GM23338 (cell line): ENCODE results near the gene SLC22A4. TPM values are rescaled to one million over a fixed set of nuclear protein-coding genes. Genes with fewer than 3 reads are reported as not detected.

Experiments used
- ATAC-seq: fragments of 200-7000 bp; cut with Tn5 transposase; 3 replicates; pipeline ENCODE4 v1.9.1; 2020
- DNase-seq: peaks from one replicate; pipeline ENCODE4 v3.0.0-alpha.2; 2015; ENCODE audit warnings: low spot score
- H2AFZ ChIP-seq: fragments of 200-600 bp; sonication (generic); 2 replicates; pipeline ENCODE4 v1.8.0; 2016; ENCODE audit warnings: antibody characterized with exemption, mild to moderate bottlenecking, moderate library complexity
- H3F3A ChIP-seq: fragments of 200-600 bp; sonication (generic); replicated peaks from 2 replicates; pipeline ENCODE4 v1.8.0; 2017; ENCODE audit warnings: antibody characterized with exemption, mixed run types, low read depth
- H3K27ac ChIP-seq: fragments of 200-600 bp; sonication (generic); 2 replicates; pipeline ENCODE4 v1.6.1; 2016; ENCODE audit warnings: low read depth
- H3K27me3 ChIP-seq: fragments of 200-600 bp; sonication (generic); 2 replicates; pipeline ENCODE4 v1.8.0; 2016; ENCODE audit warnings: mild to moderate bottlenecking, mixed run types, moderate library complexity; ENCODE audit not compliant: insufficient read depth
- H3K36me3 ChIP-seq: fragments of 200-600 bp; sonication (generic); 2 replicates; pipeline ENCODE4 v1.8.0; 2016; ENCODE audit warnings: mild to moderate bottlenecking; ENCODE audit not compliant: insufficient read depth
- H3K4me1 ChIP-seq: fragments of 200-600 bp; sonication (generic); 2 replicates; pipeline ENCODE4 v1.8.0; 2016; ENCODE audit warnings: mild to moderate bottlenecking, moderate library complexity; ENCODE audit not compliant: insufficient read depth
- H3K4me2 ChIP-seq: fragments of 200-600 bp; sonication (generic); 2 replicates; pipeline ENCODE4 v1.7.1; 2017; ENCODE audit warnings: mixed run types
- H3K4me3 ChIP-seq: fragments of 200-600 bp; sonication (generic); 2 replicates; pipeline ENCODE4 v1.6.1; 2016; ENCODE audit warnings: mixed run types
- H3K79me2 ChIP-seq: fragments of 200-600 bp; sonication (generic); replicated peaks from 2 replicates; pipeline ENCODE4 v1.8.0; 2017; ENCODE audit warnings: mild to moderate bottlenecking; ENCODE audit not compliant: insufficient read depth
- H3K9me2 ChIP-seq: fragments of 200-600 bp; sonication (generic); 2 replicates; pipeline ENCODE4 v1.8.0; 2017; ENCODE audit not compliant: insufficient read depth
- H4K20me1 ChIP-seq: fragments of 200-600 bp; sonication (generic); replicated peaks from 2 replicates; pipeline ENCODE4 v1.8.0; 2017; ENCODE audit warnings: mild to moderate bottlenecking; ENCODE audit not compliant: insufficient read depth
- H3K27ac Mint-ChIP-seq: 2 replicates; pipeline ENCODE4 v1.8.0; 2020; ENCODE audit warnings: inconsistent platforms, mild to moderate bottlenecking, moderate library complexity, mixed read lengths
- H3K27me3 Mint-ChIP-seq: 3 replicates; pipeline ENCODE4 v1.8.0; 2022; ENCODE audit warnings: low read depth, mild to moderate bottlenecking, moderate library complexity, mixed read lengths, inconsistent platforms; ENCODE audit not compliant: insufficient read depth, poor library complexity
- H3K36me3 Mint-ChIP-seq: 3 replicates; pipeline ENCODE4 v1.8.0; 2021; ENCODE audit warnings: low read depth, mild to moderate bottlenecking, inconsistent platforms, moderate library complexity, mixed read lengths
- H3K4me1 Mint-ChIP-seq: 3 replicates; pipeline ENCODE4 v1.8.0; 2020; ENCODE audit warnings: mild to moderate bottlenecking, inconsistent platforms, mixed read lengths
- H3K4me3 Mint-ChIP-seq: 3 replicates; pipeline ENCODE4 v1.8.0; 2021; ENCODE audit warnings: moderate library complexity, mild to moderate bottlenecking, inconsistent platforms, mixed read lengths
- H3K9me3 Mint-ChIP-seq: 3 replicates; pipeline ENCODE4 v1.8.0; 2020; ENCODE audit warnings: moderate library complexity, mild to moderate bottlenecking, inconsistent platforms, mixed read lengths
- CREB1 ChIP-seq: fragments of 250-450 bp; sonication (Bioruptor Pico); IDR thresholded peaks from 2 replicates; pipeline ENCODE4 v1.5.0; 2020; ENCODE audit warnings: low read depth, mild to moderate bottlenecking, moderate library complexity
- EZH2 ChIP-seq: fragments of 200-600 bp; sonication (generic); IDR thresholded peaks from one replicate; pipeline ENCODE4 v1.8.0; 2017; ENCODE audit warnings: antibody characterized with exemption, mild to moderate bottlenecking, low read depth; ENCODE audit not compliant: unreplicated experiment
- EZH2phosphoT487 ChIP-seq: fragments of 200-600 bp; sonication (generic); IDR thresholded peaks from one replicate; pipeline ENCODE4 v1.8.1; 2018; ENCODE audit warnings: antibody characterized with exemption; ENCODE audit not compliant: unreplicated experiment
- JUNB ChIP-seq: IDR thresholded peaks from one replicate; pipeline ENCODE4 v1.6.1; 2016; ENCODE audit warnings: antibody characterized with exemption; ENCODE audit not compliant: unreplicated experiment
- NANOG ChIP-seq: IDR thresholded peaks from 2 replicates; pipeline ENCODE4 v1.6.1; 2016; ENCODE audit warnings: antibody characterized with exemption, borderline replicate concordance
- POLR2AphosphoS5 ChIP-seq: IDR thresholded peaks from 2 replicates; pipeline ENCODE4 v1.6.1; 2016; ENCODE audit warnings: antibody characterized with exemption, low read depth
- REST ChIP-seq: IDR thresholded peaks from one replicate; pipeline ENCODE4 v1.6.1; 2018; ENCODE audit warnings: antibody characterized with exemption; ENCODE audit not compliant: unreplicated experiment
- STAT1 ChIP-seq: IDR thresholded peaks from one replicate; pipeline ENCODE4 v1.6.1; 2016; ENCODE audit warnings: antibody characterized with exemption; ENCODE audit not compliant: unreplicated experiment
- ZNF114 ChIP-seq: fragments of 250-450 bp; sonication (Bioruptor Pico); IDR thresholded peaks from 2 replicates; pipeline ENCODE4 v1.5.0; 2020; ENCODE audit warnings: mild to moderate bottlenecking, moderate library complexity
- ZNF331 ChIP-seq: fragments of 250-450 bp; sonication (Bioruptor Pico); IDR thresholded peaks from 2 replicates; pipeline ENCODE4 v1.5.0; 2020; ENCODE audit warnings: low read depth, mild to moderate bottlenecking, moderate library complexity
- polyA plus RNA-seq: library from polyadenylated mRNA; unstranded; fragments of >200 nt; fragmentation: Nextera tagmentation; extraction: Ambion mirVana; gene quantifications from 2 replicates; pipeline ENCODE4 v1.2.1, GENCODE V29; 2016
- total RNA-seq: library from RNA; depleted of rRNA; stranded (reverse); fragments of >200 nt; shearing (Covaris generic); gene quantifications from 2 replicates; pipeline ENCODE4 v1.2.3, GENCODE V29; 2014
- TF ChIP-seq, protein P1 (sequence below), 2 experiments: fragments of 200-600 bp in 1 of 2; sonication (generic) in 1 of 2; conservative IDR thresholded peaks; 2 replicates each; pipeline versions ENCODE4 v1.5.1 to v1.6.1; 2016 to 2017; ENCODE audit warnings: antibody characterized with exemption in 2 of 2, low read depth in 2 of 2, mild to moderate bottlenecking in 2 of 2, moderate library complexity in 1 of 2
- TF ChIP-seq, protein P2 (sequence below): IDR thresholded peaks from 2 replicates; pipeline ENCODE4 v1.6.1; 2016; ENCODE audit warnings: antibody characterized with exemption
- TF ChIP-seq, protein P3 (sequence below): fragments of 250-450 bp; sonication (Bioruptor Pico); IDR thresholded peaks from 2 replicates; pipeline ENCODE4 v1.5.0; 2020; ENCODE audit warnings: mild to moderate bottlenecking, moderate library complexity

Gene SLC22A4
- total and polyA plus RNA-seq, 2 experiments from 2014 or later = 0.28 to 0.40 TPM

- H3F3A ChIP-seq = peaks cover 3% of the 10 kb centered on the region; the same call in 1 of the 2 replicates
- Mint-ChIP-seq H3K9me3 (no peaks in the 10 kb centered on the region), H3K36me3 (no peaks in the 10 kb centered on the region), H3K4me1 (peaks cover 7% of the 10 kb centered on the region; the same call in 2 of the 3 replicates), H3K27ac (no peak overlapping the region), H3K27me3 (peaks cover 17% of the 10 kb centered on the region), H3K4me3 (no peak overlapping the region)
- no peak overlapping the region for H3K27ac ChIP-seq
- H3K4me3 ChIP-seq = no peak overlapping the region
- H4K20me1 ChIP-seq = no peaks in the 10 kb centered on the region
- no peaks in the 10 kb centered on the region for H3K9me2 ChIP-seq
- no peaks in the 10 kb centered on the region for H3K36me3 ChIP-seq
- H3K4me2 ChIP-seq = no peak overlapping the region
- peaks cover 14% of the 10 kb centered on the region for H3K4me1 ChIP-seq
- ATAC-seq (no peak), DNase-seq (no peak)
- peaks cover 18% of the 10 kb centered on the region for H3K27me3 ChIP-seq
- TF ChIP-seq, protein P1, sequence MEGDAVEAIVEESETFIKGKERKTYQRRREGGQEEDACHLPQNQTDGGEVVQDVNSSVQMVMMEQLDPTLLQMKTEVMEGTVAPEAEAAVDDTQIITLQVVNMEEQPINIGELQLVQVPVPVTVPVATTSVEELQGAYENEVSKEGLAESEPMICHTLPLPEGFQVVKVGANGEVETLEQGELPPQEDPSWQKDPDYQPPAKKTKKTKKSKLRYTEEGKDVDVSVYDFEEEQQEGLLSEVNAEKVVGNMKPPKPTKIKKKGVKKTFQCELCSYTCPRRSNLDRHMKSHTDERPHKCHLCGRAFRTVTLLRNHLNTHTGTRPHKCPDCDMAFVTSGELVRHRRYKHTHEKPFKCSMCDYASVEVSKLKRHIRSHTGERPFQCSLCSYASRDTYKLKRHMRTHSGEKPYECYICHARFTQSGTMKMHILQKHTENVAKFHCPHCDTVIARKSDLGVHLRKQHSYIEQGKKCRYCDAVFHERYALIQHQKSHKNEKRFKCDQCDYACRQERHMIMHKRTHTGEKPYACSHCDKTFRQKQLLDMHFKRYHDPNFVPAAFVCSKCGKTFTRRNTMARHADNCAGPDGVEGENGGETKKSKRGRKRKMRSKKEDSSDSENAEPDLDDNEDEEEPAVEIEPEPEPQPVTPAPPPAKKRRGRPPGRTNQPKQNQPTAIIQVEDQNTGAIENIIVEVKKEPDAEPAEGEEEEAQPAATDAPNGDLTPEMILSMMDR (conservative IDR thresholded peaks at IDR 0.05; ENCODE audit: low read depth in 2 of 2) = no peak
- TF ChIP-seq POLR2AphosphoS5 (no peak), ZNF331 (CRISPR knock-in tag) (no peak), REST (no peak), EZH2 (no peak), STAT1 (no peak), CREB1 (CRISPR knock-in tag) (no peak), ZNF114 (CRISPR knock-in tag) (no peak), EZH2phosphoT487 (no peak), NANOG (no peak), JUNB (no peak)
- TF ChIP-seq, protein P2, sequence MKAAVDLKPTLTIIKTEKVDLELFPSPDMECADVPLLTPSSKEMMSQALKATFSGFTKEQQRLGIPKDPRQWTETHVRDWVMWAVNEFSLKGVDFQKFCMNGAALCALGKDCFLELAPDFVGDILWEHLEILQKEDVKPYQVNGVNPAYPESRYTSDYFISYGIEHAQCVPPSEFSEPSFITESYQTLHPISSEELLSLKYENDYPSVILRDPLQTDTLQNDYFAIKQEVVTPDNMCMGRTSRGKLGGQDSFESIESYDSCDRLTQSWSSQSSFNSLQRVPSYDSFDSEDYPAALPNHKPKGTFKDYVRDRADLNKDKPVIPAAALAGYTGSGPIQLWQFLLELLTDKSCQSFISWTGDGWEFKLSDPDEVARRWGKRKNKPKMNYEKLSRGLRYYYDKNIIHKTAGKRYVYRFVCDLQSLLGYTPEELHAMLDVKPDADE = no peak
- TF ChIP-seq, protein P3, sequence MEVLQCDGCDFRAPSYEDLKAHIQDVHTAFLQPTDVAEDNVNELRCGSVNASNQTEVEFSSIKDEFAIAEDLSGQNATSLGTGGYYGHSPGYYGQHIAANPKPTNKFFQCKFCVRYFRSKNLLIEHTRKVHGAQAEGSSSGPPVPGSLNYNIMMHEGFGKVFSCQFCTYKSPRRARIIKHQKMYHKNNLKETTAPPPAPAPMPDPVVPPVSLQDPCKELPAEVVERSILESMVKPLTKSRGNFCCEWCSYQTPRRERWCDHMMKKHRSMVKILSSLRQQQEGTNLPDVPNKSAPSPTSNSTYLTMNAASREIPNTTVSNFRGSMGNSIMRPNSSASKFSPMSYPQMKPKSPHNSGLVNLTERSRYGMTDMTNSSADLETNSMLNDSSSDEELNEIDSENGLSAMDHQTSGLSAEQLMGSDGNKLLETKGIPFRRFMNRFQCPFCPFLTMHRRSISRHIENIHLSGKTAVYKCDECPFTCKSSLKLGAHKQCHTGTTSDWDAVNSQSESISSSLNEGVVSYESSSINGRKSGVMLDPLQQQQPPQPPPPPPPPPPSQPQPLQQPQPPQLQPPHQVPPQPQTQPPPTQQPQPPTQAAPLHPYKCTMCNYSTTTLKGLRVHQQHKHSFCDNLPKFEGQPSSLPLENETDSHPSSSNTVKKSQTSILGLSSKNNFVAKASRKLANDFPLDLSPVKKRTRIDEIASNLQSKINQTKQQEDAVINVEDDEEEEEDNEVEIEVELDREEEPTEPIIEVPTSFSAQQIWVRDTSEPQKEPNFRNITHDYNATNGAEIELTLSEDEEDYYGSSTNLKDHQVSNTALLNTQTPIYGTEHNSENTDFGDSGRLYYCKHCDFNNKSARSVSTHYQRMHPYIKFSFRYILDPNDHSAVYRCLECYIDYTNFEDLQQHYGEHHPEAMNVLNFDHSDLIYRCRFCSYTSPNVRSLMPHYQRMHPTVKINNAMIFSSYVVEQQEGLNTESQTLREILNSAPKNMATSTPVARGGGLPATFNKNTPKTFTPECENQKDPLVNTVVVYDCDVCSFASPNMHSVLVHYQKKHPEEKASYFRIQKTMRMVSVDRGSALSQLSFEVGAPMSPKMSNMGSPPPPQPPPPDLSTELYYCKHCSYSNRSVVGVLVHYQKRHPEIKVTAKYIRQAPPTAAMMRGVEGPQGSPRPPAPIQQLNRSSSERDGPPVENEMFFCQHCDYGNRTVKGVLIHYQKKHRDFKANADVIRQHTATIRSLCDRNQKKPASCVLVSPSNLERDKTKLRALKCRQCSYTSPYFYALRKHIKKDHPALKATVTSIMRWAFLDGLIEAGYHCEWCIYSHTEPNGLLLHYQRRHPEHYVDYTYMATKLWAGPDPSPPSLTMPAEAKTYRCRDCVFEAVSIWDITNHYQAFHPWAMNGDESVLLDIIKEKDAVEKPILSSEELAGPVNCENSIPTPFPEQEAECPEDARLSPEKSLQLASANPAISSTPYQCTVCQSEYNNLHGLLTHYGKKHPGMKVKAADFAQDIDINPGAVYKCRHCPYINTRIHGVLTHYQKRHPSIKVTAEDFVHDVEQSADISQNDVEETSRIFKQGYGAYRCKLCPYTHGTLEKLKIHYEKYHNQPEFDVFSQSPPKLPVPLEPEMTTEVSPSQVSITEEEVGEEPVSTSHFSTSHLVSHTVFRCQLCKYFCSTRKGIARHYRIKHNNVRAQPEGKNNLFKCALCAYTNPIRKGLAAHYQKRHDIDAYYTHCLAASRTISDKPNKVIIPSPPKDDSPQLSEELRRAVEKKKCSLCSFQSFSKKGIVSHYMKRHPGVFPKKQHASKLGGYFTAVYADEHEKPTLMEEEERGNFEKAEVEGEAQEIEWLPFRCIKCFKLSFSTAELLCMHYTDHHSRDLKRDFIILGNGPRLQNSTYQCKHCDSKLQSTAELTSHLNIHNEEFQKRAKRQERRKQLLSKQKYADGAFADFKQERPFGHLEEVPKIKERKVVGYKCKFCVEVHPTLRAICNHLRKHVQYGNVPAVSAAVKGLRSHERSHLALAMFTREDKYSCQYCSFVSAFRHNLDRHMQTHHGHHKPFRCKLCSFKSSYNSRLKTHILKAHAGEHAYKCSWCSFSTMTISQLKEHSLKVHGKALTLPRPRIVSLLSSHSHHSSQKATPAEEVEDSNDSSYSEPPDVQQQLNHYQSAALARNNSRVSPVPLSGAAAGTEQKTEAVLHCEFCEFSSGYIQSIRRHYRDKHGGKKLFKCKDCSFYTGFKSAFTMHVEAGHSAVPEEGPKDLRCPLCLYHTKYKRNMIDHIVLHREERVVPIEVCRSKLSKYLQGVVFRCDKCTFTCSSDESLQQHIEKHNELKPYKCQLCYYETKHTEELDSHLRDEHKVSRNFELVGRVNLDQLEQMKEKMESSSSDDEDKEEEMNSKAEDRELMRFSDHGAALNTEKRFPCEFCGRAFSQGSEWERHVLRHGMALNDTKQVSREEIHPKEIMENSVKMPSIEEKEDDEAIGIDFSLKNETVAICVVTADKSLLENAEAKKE (CRISPR knock-in tag) = no peak
- H2AFZ ChIP-seq = no peak overlapping the region
- no peaks in the 10 kb centered on the region for H3K79me2 ChIP-seq
These were observed 3.2 kb upstream of the SLC22A4 start for GRCh38 chr5:132291026-132291425.
